GM13976 (cell line): ENCODE results near the gene SLC4A2.
A peak's percentile ranks its signal among the peaks of the same experiment; 100 is the strongest.

Source experiments
- DNase-seq: peaks from one replicate; pipeline ENCODE4 v3.0.0; 2012; ENCODE audit warnings: low spot score
- in situ Hi-C: fragments of 300-500 bp; cut with MboI; formaldehyde crosslinking; loops from one replicate; pipeline ENCODE4 v1.12.0; 2022; ENCODE audit warnings: low sequenced_read_pairs, mixed read lengths, inconsistent platforms; ENCODE audit not compliant: unreplicated experiment
- TF ChIP-seq, protein P1 (sequence below): IDR thresholded peaks from 2 replicates; pipeline ENCODE4 v1.5.1; 2012; ENCODE audit warnings: borderline replicate concordance, mild to moderate bottlenecking; ENCODE audit not compliant: insufficient read depth; ENCODE audit errors: extremely low read depth, missing control alignments, control extremely low read depth

Gene SLC4A2

DNA sequence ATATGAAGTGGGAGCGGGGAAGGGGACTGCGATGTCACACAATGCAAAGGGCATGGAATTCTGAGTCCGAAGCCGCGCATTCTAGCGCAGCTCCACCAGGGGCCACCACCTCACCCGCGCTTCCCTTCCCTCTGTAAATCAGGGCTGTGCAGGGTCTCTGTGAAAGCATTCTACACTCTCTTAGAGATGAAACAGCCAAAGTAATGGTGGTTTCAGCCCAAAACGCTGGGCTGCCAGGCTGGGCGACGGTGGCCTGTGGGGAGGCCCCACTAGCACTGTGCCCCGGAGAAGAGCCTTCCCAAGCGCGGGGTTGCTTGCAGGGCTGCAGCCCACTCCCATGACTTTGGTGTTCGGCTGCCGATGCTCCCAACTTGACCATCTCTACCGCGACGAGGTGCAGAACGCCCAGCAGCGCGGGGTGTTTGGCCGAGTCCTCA lies 46.5 kb upstream of the SLC4A2 start:
- TF ChIP-seq, protein P1, sequence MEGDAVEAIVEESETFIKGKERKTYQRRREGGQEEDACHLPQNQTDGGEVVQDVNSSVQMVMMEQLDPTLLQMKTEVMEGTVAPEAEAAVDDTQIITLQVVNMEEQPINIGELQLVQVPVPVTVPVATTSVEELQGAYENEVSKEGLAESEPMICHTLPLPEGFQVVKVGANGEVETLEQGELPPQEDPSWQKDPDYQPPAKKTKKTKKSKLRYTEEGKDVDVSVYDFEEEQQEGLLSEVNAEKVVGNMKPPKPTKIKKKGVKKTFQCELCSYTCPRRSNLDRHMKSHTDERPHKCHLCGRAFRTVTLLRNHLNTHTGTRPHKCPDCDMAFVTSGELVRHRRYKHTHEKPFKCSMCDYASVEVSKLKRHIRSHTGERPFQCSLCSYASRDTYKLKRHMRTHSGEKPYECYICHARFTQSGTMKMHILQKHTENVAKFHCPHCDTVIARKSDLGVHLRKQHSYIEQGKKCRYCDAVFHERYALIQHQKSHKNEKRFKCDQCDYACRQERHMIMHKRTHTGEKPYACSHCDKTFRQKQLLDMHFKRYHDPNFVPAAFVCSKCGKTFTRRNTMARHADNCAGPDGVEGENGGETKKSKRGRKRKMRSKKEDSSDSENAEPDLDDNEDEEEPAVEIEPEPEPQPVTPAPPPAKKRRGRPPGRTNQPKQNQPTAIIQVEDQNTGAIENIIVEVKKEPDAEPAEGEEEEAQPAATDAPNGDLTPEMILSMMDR: peak; percentile 50
- DNase-seq: no peak

GRCh38 chr7:151013356-151013732 lies 46.0 kb upstream of the SLC4A2 start:
- no peak for DNase-seq
- in situ Hi-C loops: no loop called here
- TF ChIP-seq, protein P1: no peak

More for the DNA sequence above, 46.5 kb upstream of the SLC4A2 start:
- in situ Hi-C loops: no loop called here

DNA sequence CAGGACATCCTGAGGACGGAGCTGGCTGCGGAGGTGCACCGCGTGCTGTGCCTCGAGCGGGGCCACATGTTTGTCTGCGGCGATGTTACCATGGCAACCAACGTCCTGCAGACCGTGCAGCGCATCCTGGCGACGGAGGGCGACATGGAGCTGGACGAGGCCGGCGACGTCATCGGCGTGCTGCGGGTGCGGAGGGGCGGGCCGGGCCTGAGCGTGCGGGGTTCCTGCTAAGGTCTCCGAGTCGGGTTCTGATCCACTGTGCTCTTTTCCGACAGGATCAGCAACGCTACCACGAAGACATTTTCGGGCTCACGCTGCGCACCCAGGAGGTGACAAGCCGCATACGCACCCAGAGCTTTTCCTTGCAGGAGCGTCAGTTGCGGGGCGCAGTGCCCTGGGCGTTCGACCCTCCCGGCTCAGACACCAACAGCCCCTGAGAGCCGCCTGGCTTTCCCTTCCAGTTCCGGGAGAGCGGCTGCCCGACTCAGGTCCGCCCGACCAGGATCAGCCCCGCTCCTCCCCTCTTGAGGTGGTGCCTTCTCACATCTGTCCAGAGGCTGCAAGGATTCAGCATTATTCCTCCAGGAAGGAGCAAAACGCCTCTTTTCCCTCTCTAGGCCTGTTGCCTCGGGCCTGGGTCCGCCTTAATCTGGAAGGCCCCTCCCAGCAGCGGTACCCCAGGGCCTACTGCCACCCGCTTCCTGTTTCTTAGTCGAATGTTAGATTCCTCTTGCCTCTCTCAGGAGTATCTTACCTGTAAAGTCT lies 45.5 kb upstream of the SLC4A2 start:
- TF ChIP-seq, protein P1: no peak
- DNase-seq: peak; percentile 85
- in situ Hi-C loops: no loop called here

DNA sequence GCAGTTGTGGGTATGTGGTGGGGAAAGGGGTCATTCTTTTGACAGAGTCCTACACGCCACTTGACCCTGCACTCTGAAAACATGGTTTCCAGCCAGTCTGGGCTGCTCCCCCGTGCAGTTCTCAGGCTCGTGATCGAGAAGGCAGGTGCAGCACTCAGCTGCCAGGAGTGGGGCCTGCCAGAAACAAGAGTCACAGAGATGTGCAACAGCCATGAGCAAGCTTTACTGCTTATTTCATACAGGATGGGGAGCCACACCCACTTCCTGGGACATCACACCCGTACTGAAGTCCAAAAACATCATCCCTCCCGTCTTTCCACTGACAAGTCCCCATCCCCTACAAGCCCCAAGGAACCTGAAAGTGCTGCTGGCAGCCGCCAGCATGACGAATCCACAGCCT lies 44.4 kb upstream of the SLC4A2 start:
- in situ Hi-C loops: no loop called here
- TF ChIP-seq, protein P1: no peak
- no peak for DNase-seq

- TF ChIP-seq, protein P1: no peak
- in situ Hi-C loops: no loop called here
- DNase-seq: no peak
Observed at GRCh38 chr7:151015967-151016366, 43.4 kb upstream of the SLC4A2 start.

DNA sequence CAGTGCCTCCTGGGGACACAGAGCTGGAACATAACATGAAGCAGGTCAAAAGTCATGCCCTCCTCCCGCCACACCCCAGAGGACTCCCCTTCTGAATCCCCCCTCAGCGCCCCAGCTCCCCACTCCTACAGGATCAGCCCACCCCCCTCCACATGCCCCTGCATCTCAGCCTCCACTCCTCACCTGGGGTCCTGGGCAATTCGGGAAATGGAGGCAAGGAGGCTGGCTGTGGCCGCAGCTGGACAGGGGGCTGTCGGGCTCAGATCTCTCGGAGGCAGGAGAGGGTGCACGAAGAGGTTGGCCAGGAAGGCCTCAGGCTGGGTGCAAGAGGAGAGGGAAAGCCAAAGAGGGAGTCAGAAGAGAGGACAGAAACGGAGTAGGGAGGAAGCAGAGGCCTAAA lies 42.9 kb upstream of the SLC4A2 start:
- in situ Hi-C loops: no loop called here
- TF ChIP-seq, protein P1: no peak
- DNase-seq: no peak

- TF ChIP-seq, protein P1: no peak
- in situ Hi-C loops: no loop called here
- no peak for DNase-seq
Observed at GRCh38 chr7:151016942-151017341, 42.4 kb upstream of the SLC4A2 start.
